Suppressor macrophage treated with lipopolysaccharide for 1 hour (primary cell): ENCODE results near the gene GPAT3.

Experiments used
- DNase-seq, 3 donors: peaks; one replicate each; pipeline ENCODE4 v3.0.0-alpha.2; 2020 to 2022

Gene GPAT3

DNA sequence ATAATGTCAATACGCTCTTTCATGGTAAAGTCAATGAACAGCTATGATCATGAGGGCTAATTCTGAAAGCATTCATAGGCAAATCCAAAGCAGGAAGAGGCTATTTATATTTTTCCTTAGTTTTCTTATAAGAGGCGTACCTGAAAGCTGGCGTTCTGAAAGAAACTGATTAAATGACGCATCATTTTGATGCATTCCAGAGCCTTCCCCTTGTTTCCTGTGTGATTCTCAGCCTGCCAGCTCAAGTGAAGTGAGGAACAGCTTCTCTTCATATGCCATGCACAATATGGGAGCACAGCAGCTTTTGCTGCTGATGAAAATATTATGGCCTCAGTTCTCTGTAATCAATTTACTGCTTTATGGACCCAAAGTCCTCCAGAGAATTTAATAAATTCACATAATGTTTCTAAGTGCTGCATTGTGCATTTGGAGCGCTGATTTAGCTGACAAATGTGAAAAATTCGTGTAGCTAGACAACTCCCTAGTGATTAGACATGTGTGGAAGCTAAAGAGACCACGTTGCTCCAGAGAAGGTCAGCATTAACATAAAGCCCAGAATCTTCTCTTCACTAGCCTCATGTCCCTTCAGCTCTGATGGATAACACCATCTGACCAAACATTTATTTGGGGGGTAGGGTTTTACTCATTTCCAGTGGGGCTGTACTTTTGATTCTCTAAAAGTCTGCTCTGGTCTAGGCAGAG, 110.8 kb downstream of the GPAT3 start:
- no peak for DNase-seq

DNA sequence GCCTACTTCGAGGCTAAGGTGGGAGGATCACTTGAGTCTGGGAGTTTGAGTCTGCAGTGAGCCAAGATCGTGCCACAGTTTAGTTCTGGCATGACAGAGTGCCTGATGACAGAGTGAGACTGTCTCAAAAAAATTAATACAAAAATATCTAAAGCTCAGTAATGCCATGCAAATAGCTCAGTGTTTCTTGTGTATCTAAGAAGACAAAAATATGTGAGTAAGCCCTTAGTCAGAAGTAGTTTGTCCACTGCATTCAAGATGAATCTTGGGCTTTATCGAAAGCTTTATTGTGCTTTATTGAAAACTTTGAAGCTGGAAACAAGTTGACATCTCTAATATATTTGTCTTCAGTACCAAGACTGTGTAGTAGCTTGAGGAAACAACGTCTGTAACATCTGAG, 115.9 kb downstream of the GPAT3 start:
- no peak for DNase-seq
